ENCODE data around the gene SLC25A47.
"Not testable (repeated sequence)": the region's sequence is repeated elsewhere in the genome, so short reads cannot be mapped to it uniquely, and the experiment has no call there.

The SLC25A47 gene

GRCh38 chr14:100295376-100296105 is 27.6 kb upstream of the SLC25A47 start:
- Histone ChIP-seq H3K4me3 (ENCODE audit: low read length in 2 of 2) (no peak overlapping the region), H2BK5ac (ENCODE audit: low read length) (no peak overlapping the region), H3K4me1 (ENCODE audit: control insufficient read depth in 2 of 2, insufficient read depth in 1 of 2, low read depth in 1 of 2, low read length in 2 of 2) (peaks cover 0 to under 1% of the 10 kb centered on the region in 2 donors), H3K4me2 (ENCODE audit: insufficient read depth, low read length, poor library complexity, severe bottlenecking) (no peak overlapping the region), H3K14ac (ENCODE audit: low read length) (no peak overlapping the region), H3K27ac (replicated peaks; ENCODE audit: low read length) (no peak overlapping the region), H2BK15ac (ENCODE audit: low read length) (no peak overlapping the region), H2BK120ac (ENCODE audit: low read depth, low read length) (no peak overlapping the region), H3K4ac (ENCODE audit: low read length) (no peak overlapping the region), H2AFZ (ENCODE audit: low read length) (no peak overlapping the region), H3K79me1 (ENCODE audit: low read depth, low read length) (peaks cover 32% of the 10 kb centered on the region), H3K27me3 (ENCODE audit: control insufficient read depth in 3 of 3, insufficient read depth in 3 of 3, low read depth in 1 of 3, low read length in 3 of 3) (no peaks in the 10 kb centered on the region), H3K9ac (ENCODE audit: low read depth, low read length, poor library complexity) (no peak overlapping the region), H3K18ac (ENCODE audit: low read length) (no peak overlapping the region), H3K36me3 (replicated peaks in 1 of 2; ENCODE audit: control insufficient read depth in 2 of 2, insufficient read depth in 2 of 2, low read length in 2 of 2) (peaks cover 64 to 80% of the 10 kb centered on the region in 2 donors), H3K9me3 (replicated peaks in 1 of 2; ENCODE audit: control insufficient read depth in 2 of 2, insufficient read depth in 1 of 2, low read depth in 1 of 2, low read length in 2 of 2) (no peaks in the 10 kb centered on the region), H3K23ac (ENCODE audit: low read depth, low read length, poor library complexity) (no peak overlapping the region), H4K91ac (ENCODE audit: low read depth, low read length, poor library complexity) (no peak overlapping the region), H2AK5ac (ENCODE audit: low read depth, low read length) (no peak overlapping the region), H4K8ac (ENCODE audit: low read depth, low read length) (no peak overlapping the region), H2BK12ac (ENCODE audit: low read length) (no peak overlapping the region)
- no peak for DNase-seq (ENCODE audit: low spot score)
- no CpG with 5 or more reads among the region's 16 CpGs for WGBS, 2 donors (ENCODE audit: extremely low coverage in 2 of 2, insufficient read length in 2 of 2, insufficient replicate concordance in 1 of 2)

GRCh38 chr14:100296106-100296651 is 27.0 kb upstream of the SLC25A47 start:
- no peak overlapping the region for H3K4me3 ChIP-seq (ENCODE audit: low read length in 2 of 2)
- H3K36me3 ChIP-seq (replicated peaks in 1 of 2; ENCODE audit: control insufficient read depth in 2 of 2, insufficient read depth in 2 of 2, low read length in 2 of 2): peaks cover 57 to 74% of the 10 kb centered on the region in 2 donors
- no peak for DNase-seq (ENCODE audit: low spot score)
- H3K18ac ChIP-seq (ENCODE audit: low read length): no peak overlapping the region
- H2AFZ ChIP-seq (ENCODE audit: low read length): no peak overlapping the region
- no peak overlapping the region for H2BK5ac ChIP-seq (ENCODE audit: low read length)
- no peak overlapping the region for H3K23ac ChIP-seq (ENCODE audit: low read depth, low read length, poor library complexity)
- H3K4me2 ChIP-seq (ENCODE audit: insufficient read depth, low read length, poor library complexity, severe bottlenecking): no peak overlapping the region
- no peaks in the 10 kb centered on the region for H3K4me1 ChIP-seq (ENCODE audit: control insufficient read depth in 2 of 2, insufficient read depth in 1 of 2, low read depth in 1 of 2, low read length in 2 of 2)
- no peak overlapping the region for H3K14ac ChIP-seq (ENCODE audit: low read length)
- no peak overlapping the region for H4K8ac ChIP-seq (ENCODE audit: low read depth, low read length)
- peaks cover 33% of the 10 kb centered on the region for H3K79me1 ChIP-seq (ENCODE audit: low read depth, low read length)
- no peaks in the 10 kb centered on the region for H3K9me3 ChIP-seq (replicated peaks in 1 of 2; ENCODE audit: control insufficient read depth in 2 of 2, insufficient read depth in 1 of 2, low read depth in 1 of 2, low read length in 2 of 2)
- no peak overlapping the region for H3K27ac ChIP-seq (replicated peaks; ENCODE audit: low read length)
- H4K91ac ChIP-seq (ENCODE audit: low read depth, low read length, poor library complexity): no peak overlapping the region
- H3K9ac ChIP-seq (ENCODE audit: low read depth, low read length, poor library complexity): no peak overlapping the region
- WGBS, 2 donors (ENCODE audit: extremely low coverage in 2 of 2, insufficient read length in 2 of 2, insufficient replicate concordance in 1 of 2): no CpG with 5 or more reads among the region's 9 CpGs
- no peak overlapping the region for H2BK12ac ChIP-seq (ENCODE audit: low read length)
- H3K27me3 ChIP-seq (ENCODE audit: control insufficient read depth in 3 of 3, insufficient read depth in 3 of 3, low read depth in 1 of 3, low read length in 3 of 3): no peaks in the 10 kb centered on the region
- no peak overlapping the region for H3K4ac ChIP-seq (ENCODE audit: low read length)
- no peak overlapping the region for H2AK5ac ChIP-seq (ENCODE audit: low read depth, low read length)
- no peak overlapping the region for H2BK120ac ChIP-seq (ENCODE audit: low read depth, low read length)
- H2BK15ac ChIP-seq (ENCODE audit: low read length): no peak overlapping the region

- H2BK12ac ChIP-seq (ENCODE audit: low read length); H3K4ac ChIP-seq (ENCODE audit: low read length); H3K4me1 ChIP-seq (ENCODE audit: control insufficient read depth in 2 of 2, insufficient read depth in 1 of 2, low read depth in 1 of 2, low read length in 2 of 2); H3K27me3 ChIP-seq (ENCODE audit: control insufficient read depth in 3 of 3, insufficient read depth in 3 of 3, low read depth in 1 of 3, low read length in 3 of 3); H3K9me3 ChIP-seq (replicated peaks in 1 of 2; ENCODE audit: control insufficient read depth in 2 of 2, insufficient read depth in 1 of 2, low read depth in 1 of 2, low read length in 2 of 2); DNase-seq (ENCODE audit: low spot score); H2BK5ac ChIP-seq (ENCODE audit: low read length); H2BK15ac ChIP-seq (ENCODE audit: low read length); H2BK120ac ChIP-seq (ENCODE audit: low read depth, low read length); H3K14ac ChIP-seq (ENCODE audit: low read length); H3K4me3 ChIP-seq (ENCODE audit: low read length in 2 of 2); H3K18ac ChIP-seq (ENCODE audit: low read length); H3K4me2 ChIP-seq (ENCODE audit: insufficient read depth, low read length, poor library complexity, severe bottlenecking); H3K27ac ChIP-seq (replicated peaks; ENCODE audit: low read length); H4K8ac ChIP-seq (ENCODE audit: low read depth, low read length); H2AFZ ChIP-seq (ENCODE audit: low read length); H3K23ac ChIP-seq (ENCODE audit: low read depth, low read length, poor library complexity); H3K9ac ChIP-seq (ENCODE audit: low read depth, low read length, poor library complexity); H2AK5ac ChIP-seq (ENCODE audit: low read depth, low read length); H4K91ac ChIP-seq (ENCODE audit: low read depth, low read length, poor library complexity): not testable (repeated sequence)
- Histone ChIP-seq H3K36me3 (replicated peaks in 1 of 2; ENCODE audit: control insufficient read depth in 2 of 2, insufficient read depth in 2 of 2, low read length in 2 of 2) (peaks cover 52 to 68% of the 10 kb centered on the region in 2 donors), H3K79me1 (ENCODE audit: low read depth, low read length) (peaks cover 32% of the 10 kb centered on the region)
- no CpG with 5 or more reads among the region's 11 CpGs for WGBS, 2 donors (ENCODE audit: extremely low coverage in 2 of 2, insufficient read length in 2 of 2, insufficient replicate concordance in 1 of 2)
Observed at GRCh38 chr14:100296729-100297128, 26.4 kb upstream of the SLC25A47 start.

GRCh38 chr14:100297320-100298300 is 25.5 kb upstream of the SLC25A47 start:
- DNase-seq (ENCODE audit: low spot score): no peak
- Histone ChIP-seq H3K14ac (ENCODE audit: low read length) (no peak overlapping the region), H3K27ac (replicated peaks; ENCODE audit: low read length) (no peak overlapping the region), H3K9ac (ENCODE audit: low read depth, low read length, poor library complexity) (no peak overlapping the region), H4K91ac (ENCODE audit: low read depth, low read length, poor library complexity) (no peak overlapping the region), H3K4ac (ENCODE audit: low read length) (no peak overlapping the region), H2BK12ac (ENCODE audit: low read length) (no peak overlapping the region), H3K4me2 (ENCODE audit: insufficient read depth, low read length, poor library complexity, severe bottlenecking) (no peak overlapping the region), H3K18ac (ENCODE audit: low read length) (no peak overlapping the region), H2BK15ac (ENCODE audit: low read length) (no peak overlapping the region), H2BK120ac (ENCODE audit: low read depth, low read length) (no peak overlapping the region), H4K8ac (ENCODE audit: low read depth, low read length) (no peak overlapping the region), H3K36me3 (replicated peaks in 1 of 2; ENCODE audit: control insufficient read depth in 2 of 2, insufficient read depth in 2 of 2, low read length in 2 of 2) (peaks cover 43 to 62% of the 10 kb centered on the region in 2 donors), H2AK5ac (ENCODE audit: low read depth, low read length) (no peak overlapping the region), H3K4me1 (ENCODE audit: control insufficient read depth in 2 of 2, insufficient read depth in 1 of 2, low read depth in 1 of 2, low read length in 2 of 2) (no peaks in the 10 kb centered on the region), H3K4me3 (ENCODE audit: low read length in 2 of 2) (no peak overlapping the region), H2AFZ (ENCODE audit: low read length) (no peak overlapping the region), H3K9me3 (replicated peaks in 1 of 2; ENCODE audit: control insufficient read depth in 2 of 2, insufficient read depth in 1 of 2, low read depth in 1 of 2, low read length in 2 of 2) (no peaks in the 10 kb centered on the region), H2BK5ac (ENCODE audit: low read length) (no peak overlapping the region), H3K79me1 (ENCODE audit: low read depth, low read length) (peaks cover 30% of the 10 kb centered on the region), H3K23ac (ENCODE audit: low read depth, low read length, poor library complexity) (peak overlapping the region; percentile 47), H3K27me3 (ENCODE audit: control insufficient read depth in 3 of 3, insufficient read depth in 3 of 3, low read depth in 1 of 3, low read length in 3 of 3) (no peaks in the 10 kb centered on the region)
- WGBS, 2 donors (ENCODE audit: extremely low coverage in 2 of 2, insufficient read length in 2 of 2, insufficient replicate concordance in 1 of 2): no CpG with 5 or more reads among the region's 30 CpGs

All from neuronal stem cell (in vitro differentiated cells).